ENCODE data around the gene NDFIP1.

Gene NDFIP1

GRCh38 chr5:142091922-142092321 is 16.7 kb upstream of the NDFIP1 start:
- DNase-seq (ENCODE audit: low read depth, low spot score) = no peak

DNA sequence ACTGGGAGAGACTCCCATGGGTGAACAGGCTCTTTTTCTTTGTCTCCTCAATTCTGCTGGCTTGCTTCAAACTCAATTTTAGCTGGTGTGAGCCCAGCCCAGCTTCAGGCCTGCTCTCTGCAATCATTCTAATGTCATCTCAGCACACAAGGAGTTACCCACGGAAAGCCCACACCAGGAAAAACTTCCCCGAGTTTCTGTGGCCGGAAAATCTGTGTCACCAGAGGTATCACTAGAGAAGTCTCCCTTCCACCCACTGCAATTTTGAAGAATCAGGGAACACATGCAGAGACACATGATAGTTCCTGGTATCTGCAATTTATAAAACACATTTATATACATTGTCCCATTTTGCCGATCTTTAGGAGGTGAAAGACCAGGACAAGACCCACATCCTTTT is 13.5 kb upstream of the NDFIP1 start:
- DNase-seq (ENCODE audit: low read depth, low spot score) = no peak

GRCh38 chr5:142095651-142096330 is 12.8 kb upstream of the NDFIP1 start:
- no peak for DNase-seq (ENCODE audit: low read depth, low spot score)

- no peak for DNase-seq (ENCODE audit: low read depth, low spot score)
Measured at GRCh38 chr5:142096382-142096781, 12.2 kb upstream of the NDFIP1 start.

DNA sequence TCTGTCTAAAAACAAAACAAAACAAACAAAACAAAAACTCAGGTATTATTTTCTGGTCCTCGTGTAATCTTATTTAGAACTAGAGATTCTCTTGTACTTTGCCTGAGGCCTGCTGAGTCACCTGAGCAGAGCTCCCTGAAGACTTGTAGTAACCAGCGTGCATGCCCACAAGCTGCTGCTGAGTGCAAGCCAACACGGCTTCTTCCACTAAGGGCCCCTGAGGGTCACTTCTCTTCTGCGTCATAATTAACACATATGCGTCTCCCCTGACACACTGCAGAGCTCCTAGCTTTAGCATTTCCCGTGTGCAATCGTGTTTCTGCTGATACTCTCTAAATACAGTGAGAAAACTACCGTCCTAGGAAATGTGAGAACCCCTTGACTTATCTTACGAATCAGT is 10.9 kb upstream of the NDFIP1 start:
- DNase-seq (ENCODE audit: low read depth, low spot score) = no peak

GRCh38 chr5:142098275-142098674 is 10.3 kb upstream of the NDFIP1 start:
- DNase-seq (ENCODE audit: low read depth, low spot score) = no peak

- DNase-seq (ENCODE audit: low read depth, low spot score) = no peak
Measured at GRCh38 chr5:142098931-142099330, 9.6 kb upstream of the NDFIP1 start.

- DNase-seq (ENCODE audit: low read depth, low spot score) = no peak
Measured at GRCh38 chr5:142100307-142100706, 8.3 kb upstream of the NDFIP1 start.

DNA sequence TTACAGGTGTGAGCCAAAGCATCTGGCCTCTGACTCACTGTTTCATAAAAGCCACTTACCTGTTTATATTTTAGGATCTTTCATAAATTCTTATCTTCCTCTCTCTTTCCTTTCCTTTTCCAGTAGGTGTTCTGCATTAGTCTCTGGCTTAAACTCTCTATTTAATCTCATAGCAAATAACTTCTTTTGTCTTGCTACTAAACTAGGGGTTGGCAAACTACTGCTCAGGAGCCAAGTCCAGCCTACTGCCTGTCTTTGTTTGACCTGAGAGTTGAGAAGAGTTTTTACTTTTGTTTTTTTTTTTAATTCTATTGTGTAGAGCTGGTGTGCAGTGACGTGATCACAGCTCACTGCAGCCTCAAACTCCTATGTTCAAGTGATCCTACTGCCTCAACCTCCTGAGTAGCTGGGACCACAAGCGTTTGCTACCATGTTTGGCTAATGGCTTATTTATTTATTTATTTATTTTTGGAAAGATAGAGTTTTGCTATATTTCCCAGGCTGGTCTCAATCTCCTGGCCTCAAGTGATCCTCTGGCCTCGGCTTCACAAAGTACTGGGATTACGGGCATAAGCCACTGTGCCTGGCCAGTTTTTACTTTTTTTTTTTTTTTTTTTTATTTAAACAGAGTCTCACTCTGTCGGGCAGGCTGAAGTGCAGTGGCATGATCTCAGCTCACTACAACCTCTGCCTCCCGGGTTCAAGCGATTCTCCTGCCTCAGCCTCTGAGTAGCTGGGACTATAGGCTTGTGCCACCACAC is 5.4 kb upstream of the NDFIP1 start:
- no peak for DNase-seq (ENCODE audit: low read depth, low spot score)

DNA sequence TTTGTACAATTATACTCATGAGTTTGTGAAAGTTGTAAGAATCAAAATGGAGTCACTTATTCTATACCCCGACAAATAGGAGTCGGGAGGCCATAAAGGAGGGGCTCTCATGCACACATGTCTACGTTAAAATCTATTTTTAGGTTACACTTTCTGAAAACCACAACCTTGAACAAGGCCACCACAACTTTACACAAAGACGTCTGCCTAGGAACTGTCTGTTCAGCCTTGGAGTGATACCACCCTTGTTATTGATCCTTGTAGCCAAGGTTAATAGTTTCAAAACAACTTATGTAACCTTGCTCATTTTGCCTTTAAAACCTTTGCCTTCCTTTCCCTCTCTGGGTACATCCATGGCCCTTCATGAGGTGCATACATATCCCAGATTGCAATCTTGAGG is 4.1 kb upstream of the NDFIP1 start:
- no peak for DNase-seq (ENCODE audit: low read depth, low spot score)

GRCh38 chr5:142106061-142106460 is 2.5 kb upstream of the NDFIP1 start:
- no peak for DNase-seq (ENCODE audit: low read depth, low spot score)

- no peak for DNase-seq (ENCODE audit: low read depth, low spot score)
Measured at GRCh38 chr5:142107036-142107735, 1.4 kb upstream of the NDFIP1 start.

DNA sequence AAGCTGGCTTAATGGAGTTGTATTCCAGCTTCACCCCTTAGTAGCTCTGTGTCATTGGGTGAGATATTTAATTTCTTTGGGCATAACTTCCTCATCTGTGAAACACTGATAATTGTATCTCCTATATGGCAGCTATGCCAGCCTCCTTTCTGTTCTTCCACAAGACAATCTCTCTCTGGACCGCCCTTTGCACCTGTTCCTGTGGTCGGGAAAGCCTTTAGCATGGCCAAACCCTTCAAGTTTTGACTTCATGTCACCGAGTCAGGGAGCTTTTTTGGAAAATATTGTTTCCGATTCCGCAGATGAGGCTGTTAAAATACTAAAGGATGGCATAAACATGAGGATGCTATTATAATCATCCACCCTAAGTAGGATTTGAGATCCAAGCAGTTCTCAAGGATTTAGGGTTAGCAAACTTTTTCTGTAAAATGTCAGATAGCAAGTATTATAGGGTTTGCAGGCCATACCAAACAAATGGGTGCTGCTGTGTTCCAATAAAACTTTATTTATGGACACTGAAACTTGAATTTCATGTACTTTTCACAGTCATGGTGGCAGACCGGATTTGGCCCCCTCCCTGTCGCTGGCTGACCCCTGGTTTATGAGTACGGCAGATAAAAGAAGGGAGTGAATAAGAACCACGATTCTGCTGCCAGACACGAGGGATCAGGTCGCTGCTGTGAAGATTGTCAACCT is 695 bp upstream of the NDFIP1 start:
- no peak for DNase-seq (ENCODE audit: low read depth, low spot score)

GRCh38 chr5:142109331-142110045 is 909 bp downstream of the NDFIP1 start:
- no peak for DNase-seq (ENCODE audit: low read depth, low spot score)

- no peak for DNase-seq (ENCODE audit: low read depth, low spot score)
Measured at GRCh38 chr5:142110046-142110531, 1.5 kb downstream of the NDFIP1 start.

DNA sequence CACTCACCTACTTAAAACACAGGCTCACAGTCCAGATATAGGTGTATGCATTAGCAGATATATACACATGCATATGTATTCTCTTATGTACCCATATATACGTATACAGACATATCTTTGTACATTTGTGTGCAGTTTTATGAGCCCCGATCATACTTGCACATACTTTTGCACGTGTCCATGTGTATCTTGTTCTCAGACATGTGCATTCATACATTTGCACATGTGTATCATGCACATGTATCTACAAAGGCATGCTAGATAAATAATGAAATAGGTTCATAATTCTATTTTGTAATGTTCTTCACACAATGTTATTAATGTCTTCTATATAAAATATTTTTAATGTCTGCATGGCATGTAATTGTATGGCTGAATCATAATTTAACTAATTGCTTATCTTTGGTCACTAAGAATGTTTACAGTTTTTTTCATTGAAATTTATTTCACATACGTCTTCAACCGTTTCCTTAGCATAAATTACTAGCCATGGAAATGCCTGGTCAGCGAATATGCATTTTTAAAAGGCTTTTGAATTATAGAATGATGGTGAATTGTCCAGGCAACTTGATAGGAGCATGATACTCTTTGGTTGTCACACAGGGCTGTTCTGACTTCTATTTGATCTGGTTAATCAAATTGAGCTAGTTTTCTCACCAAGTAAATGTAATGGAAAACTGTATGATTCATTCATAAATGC is 2.6 kb downstream of the NDFIP1 start:
- DNase-seq (ENCODE audit: low read depth, low spot score) = no peak

DNA sequence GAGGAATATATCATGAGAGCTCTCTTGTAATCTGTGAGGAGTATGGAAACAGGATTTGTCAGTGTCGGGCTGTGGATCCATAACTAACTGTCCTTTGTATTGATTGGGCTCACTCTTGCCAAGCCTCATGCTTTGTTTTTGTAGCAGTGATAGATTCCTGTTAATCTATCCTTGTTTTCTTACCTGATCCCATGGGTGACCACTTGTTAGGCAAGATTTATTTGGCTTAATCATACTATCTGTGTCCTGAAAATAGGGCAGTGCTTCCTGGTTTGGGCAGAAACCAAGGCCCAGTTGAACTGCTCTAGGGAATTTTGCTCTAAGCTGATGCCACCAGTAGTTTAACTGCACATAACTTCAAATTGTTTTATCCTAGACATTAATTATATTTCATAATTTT is 6.1 kb downstream of the NDFIP1 start:
- DNase-seq (ENCODE audit: low read depth, low spot score) = no peak

DNA sequence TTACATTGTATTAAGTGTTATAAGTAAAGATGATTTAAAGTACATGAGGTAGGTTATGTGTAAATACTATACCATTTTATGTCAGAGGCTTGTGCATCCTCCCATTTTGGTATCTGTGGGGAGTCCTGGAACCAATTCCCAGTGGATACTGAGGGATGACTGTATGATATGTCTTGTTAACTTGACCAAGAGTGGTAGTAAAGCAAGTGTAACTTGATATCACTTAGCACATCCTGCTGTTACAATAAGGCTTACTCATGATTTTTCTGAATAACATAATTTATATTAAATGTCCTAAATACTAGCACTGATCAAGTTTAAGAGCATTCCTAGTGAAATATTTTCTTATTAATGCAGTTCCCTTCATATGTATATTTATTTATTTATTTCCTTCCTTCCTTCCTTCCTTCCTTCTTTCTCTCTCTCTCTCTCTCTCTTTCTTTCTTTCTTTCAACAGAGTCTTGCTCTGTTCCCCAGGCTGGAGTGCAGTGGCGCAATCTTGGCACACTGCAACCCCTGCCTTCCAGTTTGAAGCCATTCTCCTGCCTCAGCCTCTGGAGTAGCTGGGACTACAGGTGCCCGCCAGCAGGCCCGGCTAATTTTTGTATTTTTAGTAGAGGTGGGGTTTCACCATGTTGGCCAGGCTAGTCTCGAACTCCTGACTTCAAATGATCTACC is 7.5 kb downstream of the NDFIP1 start:
- no peak for DNase-seq (ENCODE audit: low read depth, low spot score)

DNA sequence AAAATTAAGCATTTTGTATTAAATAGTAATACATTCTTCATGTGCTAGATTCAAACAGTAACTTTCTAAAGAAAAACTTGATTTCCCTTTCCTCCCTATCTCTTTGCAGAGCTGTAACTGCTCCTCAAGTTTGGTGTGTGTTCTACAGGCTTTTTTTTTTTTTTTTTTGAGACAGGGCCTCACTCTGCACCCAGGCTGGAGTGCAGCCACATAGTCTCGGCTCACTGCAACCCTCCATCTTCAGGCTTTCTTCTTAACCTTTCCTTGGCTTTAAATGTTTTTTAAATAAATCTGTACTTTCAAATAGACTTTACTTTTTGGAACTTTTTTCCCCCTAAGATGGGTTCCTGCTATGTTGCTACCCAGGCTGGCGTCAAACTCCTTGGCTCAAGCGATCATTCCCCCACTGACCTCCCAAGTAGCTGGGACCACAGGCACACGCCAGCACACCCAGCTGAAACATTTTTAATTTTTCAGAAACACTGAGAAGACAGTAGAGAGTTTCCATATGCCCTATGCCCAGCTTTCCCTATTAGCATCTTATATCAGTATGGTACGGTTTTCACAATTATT is 9.1 kb downstream of the NDFIP1 start:
- DNase-seq (ENCODE audit: low read depth, low spot score) = no peak

DNA sequence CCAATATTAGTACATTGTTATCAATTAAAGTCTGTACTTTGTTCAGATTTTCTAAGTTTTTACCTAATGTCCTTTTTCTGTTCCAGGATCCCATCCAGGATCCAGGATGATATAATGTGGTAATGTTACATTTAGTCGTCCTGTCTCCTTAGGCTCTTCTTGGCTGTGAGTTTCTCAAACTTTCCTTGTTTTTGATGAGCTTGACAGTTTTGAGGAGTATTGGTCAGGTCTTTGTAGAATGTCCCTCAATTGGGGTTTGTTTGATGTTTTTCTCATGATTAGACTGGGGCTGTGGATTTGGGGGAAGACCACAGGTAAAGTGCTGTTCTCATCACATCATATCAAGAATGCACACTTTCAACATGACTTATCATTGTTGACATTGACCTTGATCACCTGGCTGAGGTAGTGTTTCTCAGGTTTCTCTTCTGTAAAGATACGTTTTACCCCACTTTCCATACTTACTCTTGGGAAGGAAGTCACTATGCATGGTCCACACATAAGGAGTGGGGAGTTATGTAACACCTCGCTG is 9.6 kb downstream of the NDFIP1 start:
- no peak for DNase-seq (ENCODE audit: low read depth, low spot score)

All from iPS DF 19.7 (cell line).